ENCODE measurements around the gene UBASH3A.

DNA sequence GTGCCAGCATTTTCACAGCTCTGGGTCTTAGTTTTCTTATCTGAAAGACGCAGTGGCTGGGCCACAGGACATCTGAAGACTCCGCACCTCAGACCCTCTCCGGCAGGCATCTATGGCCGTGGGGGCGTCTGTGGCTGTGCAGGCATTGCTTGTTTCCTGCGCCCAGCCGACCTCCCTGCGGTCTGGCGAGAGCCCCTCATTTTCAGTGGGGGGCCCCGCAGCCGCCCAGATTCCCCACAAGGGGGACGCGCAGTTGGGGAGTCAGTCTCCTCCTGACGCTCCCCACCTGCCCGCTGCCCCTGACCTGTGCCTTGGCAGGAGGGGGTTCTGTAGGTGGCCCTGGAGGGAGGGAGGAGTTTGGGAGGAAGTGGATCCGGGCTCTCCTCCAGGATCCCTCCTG lies 33.9 kb upstream of the UBASH3A start:
- TF ChIP-seq, protein P1, sequence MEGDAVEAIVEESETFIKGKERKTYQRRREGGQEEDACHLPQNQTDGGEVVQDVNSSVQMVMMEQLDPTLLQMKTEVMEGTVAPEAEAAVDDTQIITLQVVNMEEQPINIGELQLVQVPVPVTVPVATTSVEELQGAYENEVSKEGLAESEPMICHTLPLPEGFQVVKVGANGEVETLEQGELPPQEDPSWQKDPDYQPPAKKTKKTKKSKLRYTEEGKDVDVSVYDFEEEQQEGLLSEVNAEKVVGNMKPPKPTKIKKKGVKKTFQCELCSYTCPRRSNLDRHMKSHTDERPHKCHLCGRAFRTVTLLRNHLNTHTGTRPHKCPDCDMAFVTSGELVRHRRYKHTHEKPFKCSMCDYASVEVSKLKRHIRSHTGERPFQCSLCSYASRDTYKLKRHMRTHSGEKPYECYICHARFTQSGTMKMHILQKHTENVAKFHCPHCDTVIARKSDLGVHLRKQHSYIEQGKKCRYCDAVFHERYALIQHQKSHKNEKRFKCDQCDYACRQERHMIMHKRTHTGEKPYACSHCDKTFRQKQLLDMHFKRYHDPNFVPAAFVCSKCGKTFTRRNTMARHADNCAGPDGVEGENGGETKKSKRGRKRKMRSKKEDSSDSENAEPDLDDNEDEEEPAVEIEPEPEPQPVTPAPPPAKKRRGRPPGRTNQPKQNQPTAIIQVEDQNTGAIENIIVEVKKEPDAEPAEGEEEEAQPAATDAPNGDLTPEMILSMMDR (IDR thresholded peaks at IDR 0.05): no peak
- TF ChIP-seq POLR2A (IDR thresholded peaks at IDR 0.05): no peak
